Erythroblast (primary cell): ENCODE measurements around the gene RFC5.

Experiments
- GATA1 ChIP-seq: IDR thresholded peaks from 2 replicates; pipeline ENCODE4 v1.6.1; 2011; ENCODE audit warnings: low read depth, mild to moderate bottlenecking, control low read depth, low read length, moderate library complexity
- POLR2A ChIP-seq: IDR thresholded peaks from 2 replicates; pipeline ENCODE4 v1.6.1; 2011; ENCODE audit warnings: mild to moderate bottlenecking, low read length

DNA sequence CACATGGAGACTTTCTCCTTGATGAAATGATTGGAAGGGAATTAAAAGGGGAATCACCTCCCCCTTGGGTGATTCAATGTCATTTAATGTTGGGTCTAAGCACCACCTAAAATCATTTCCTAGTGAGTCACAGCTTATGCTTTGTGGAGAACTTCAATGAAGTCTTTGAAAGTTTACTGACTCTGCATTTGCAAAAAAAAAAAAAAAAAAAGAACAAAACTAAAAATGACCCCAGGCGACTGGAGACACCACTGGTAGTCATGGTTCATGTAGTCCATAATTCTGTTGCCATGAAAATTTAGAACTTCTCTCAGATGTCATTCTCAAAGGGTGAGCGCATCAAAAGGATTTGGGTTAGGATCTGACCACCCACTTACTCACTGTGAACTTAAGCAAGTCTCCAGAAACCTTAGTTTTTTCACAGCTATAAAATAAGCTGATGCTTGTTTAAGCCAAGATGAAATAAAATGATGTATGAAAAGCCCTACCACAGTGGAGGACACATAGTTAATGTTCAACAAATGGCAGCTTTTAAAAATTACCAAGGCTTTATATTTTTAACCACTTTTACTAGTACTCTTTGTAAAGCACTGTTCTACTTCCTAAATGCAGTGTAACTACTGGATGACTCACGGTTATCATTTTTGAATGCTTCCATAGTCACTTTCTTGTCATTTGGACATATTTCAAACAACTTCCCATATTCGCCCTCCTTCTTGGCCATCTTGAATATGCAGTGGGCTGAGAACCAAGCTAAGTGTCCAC is 29.6 kb upstream of the RFC5 start:
- no peak for TF ChIP-seq POLR2A
- TF ChIP-seq GATA1: no peak
